ENCODE results near the gene ANKRD18A. TPM values are rescaled to one million over a fixed set of nuclear protein-coding genes. Genes with fewer than 3 reads are reported as not detected.

Gene ANKRD18A

Small RNA genes within 50 kb of the gene (small RNA-seq; reads per million reads assigned to genes)
- gene AL390726.1 (ENCODE audit: insufficient read depth): not detected
- gene AL390726.2 (ENCODE audit: insufficient read depth): not detected
- not detected for gene AL390726.3 (ENCODE audit: insufficient read depth)
- not detected for gene AL390726.4 (ENCODE audit: insufficient read depth)
- gene AL390726.5 (ENCODE audit: insufficient read depth): not detected

Data from mesendoderm (in vitro differentiated cells).